ENCODE measurements around the gene TBATA. TPM values are rescaled to one million over a fixed set of nuclear protein-coding genes. Genes with fewer than 3 reads are reported as not detected.

Gene TBATA
- total RNA-seq, 1 donor from 2014 or later, result not detected

GRCh38 chr10:70742537-70743429, 42.4 kb downstream of the TBATA start:
- Mint-ChIP-seq H3K4me3 (ENCODE audit: unreplicated experiment) (no peak overlapping the region), H3K9me3 (ENCODE audit: unreplicated experiment) (peaks cover 4% of the 10 kb centered on the region), H3K27me3 (ENCODE audit: unreplicated experiment) (peaks cover 4% of the 10 kb centered on the region), H3K36me3 (ENCODE audit: unreplicated experiment) (peaks cover 16% of the 10 kb centered on the region), H3K4me1 (ENCODE audit: low read depth, unreplicated experiment) (peaks cover 8% of the 10 kb centered on the region), H3K27ac (ENCODE audit: unreplicated experiment) (no peak overlapping the region)
- no peak for DNase-seq
- TF ChIP-seq CTCF (IDR thresholded peaks at IDR 0.05; ENCODE audit: partially characterized antibody, unreplicated experiment), result no peak

GRCh38 chr10:70740406-70741288, 44.5 kb downstream of the TBATA start:
- Mint-ChIP-seq H3K4me3 (ENCODE audit: unreplicated experiment) (no peak overlapping the region), H3K27ac (ENCODE audit: unreplicated experiment) (no peak overlapping the region), H3K27me3 (ENCODE audit: unreplicated experiment) (peaks cover 9% of the 10 kb centered on the region), H3K4me1 (ENCODE audit: low read depth, unreplicated experiment) (peaks cover 4% of the 10 kb centered on the region), H3K36me3 (ENCODE audit: unreplicated experiment) (peaks cover 9% of the 10 kb centered on the region), H3K9me3 (ENCODE audit: unreplicated experiment) (no peaks in the 10 kb centered on the region)
- no peak for TF ChIP-seq CTCF (IDR thresholded peaks at IDR 0.05; ENCODE audit: partially characterized antibody, unreplicated experiment)
- no peak for DNase-seq

DNA sequence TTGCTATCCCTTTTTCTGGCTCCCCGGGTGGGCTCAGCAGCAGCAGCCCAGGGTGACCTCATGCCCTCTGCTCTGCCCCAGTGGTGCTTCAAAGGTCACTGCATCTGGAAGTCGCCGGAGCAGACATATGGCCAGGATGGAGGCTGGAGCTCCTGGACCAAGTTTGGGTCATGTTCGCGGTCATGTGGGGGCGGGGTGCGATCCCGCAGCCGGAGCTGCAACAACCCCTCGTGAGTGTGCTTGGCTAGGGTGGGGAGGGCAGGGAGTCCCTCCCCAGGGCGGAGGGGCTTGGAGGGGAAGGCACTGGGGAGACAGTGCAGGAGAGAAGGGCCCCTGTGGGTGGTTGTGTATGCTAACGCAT, 46.4 kb downstream of the TBATA start:
- Mint-ChIP-seq H3K36me3 (ENCODE audit: unreplicated experiment) (no peaks in the 10 kb centered on the region), H3K27me3 (ENCODE audit: unreplicated experiment) (peaks cover 9% of the 10 kb centered on the region), H3K9me3 (ENCODE audit: unreplicated experiment) (no peaks in the 10 kb centered on the region), H3K4me1 (ENCODE audit: low read depth, unreplicated experiment) (peaks cover 6% of the 10 kb centered on the region), H3K4me3 (ENCODE audit: unreplicated experiment) (no peak overlapping the region), H3K27ac (ENCODE audit: unreplicated experiment) (no peak overlapping the region)
- no peak for DNase-seq
- TF ChIP-seq CTCF (IDR thresholded peaks at IDR 0.05; ENCODE audit: partially characterized antibody, unreplicated experiment), result no peak

DNA sequence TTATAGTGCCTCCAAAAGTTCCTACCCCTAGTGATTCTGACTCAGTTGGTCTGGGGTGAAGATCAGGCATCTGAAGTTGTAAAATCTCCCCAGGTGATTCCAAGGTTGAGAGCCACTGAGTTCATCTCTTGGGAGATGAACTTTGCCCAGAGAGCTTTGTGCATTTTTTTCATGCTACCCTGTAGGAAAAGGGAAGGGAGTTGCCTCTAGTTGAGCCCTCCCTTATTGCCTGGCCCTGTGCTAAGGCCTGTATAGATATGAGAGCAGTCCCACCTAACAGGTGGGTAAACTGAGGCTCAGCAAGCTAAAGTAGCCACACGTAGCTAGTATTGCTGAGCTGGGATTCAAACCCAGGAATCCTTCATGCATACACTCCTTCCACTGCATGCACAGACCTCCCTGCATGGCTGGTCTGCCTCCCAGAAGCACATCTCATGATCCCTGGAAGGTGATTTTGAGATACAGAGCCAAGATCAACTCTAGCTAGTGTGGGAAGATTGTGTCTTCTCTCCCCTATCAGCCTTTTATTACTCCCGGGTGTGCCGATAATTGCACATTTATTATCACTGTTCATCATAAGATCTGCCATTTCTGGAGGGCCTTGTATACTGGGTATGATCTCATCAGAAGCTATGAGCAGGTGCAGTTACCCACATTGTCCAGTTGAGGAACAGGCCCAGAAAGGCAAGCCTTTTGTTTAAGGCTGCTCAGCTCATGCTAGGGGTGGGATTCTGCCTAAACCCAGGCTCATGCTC, 47.0 kb downstream of the TBATA start:
- H3K4me1 Mint-ChIP-seq (ENCODE audit: low read depth, unreplicated experiment), result peaks cover 6% of the 10 kb centered on the region
- H3K36me3 Mint-ChIP-seq (ENCODE audit: unreplicated experiment), result no peaks in the 10 kb centered on the region
- H3K27ac Mint-ChIP-seq (ENCODE audit: unreplicated experiment), result no peak overlapping the region
- no peak overlapping the region for H3K4me3 Mint-ChIP-seq (ENCODE audit: unreplicated experiment)
- DNase-seq, result no peak
- no peak for TF ChIP-seq CTCF (IDR thresholded peaks at IDR 0.05; ENCODE audit: partially characterized antibody, unreplicated experiment)
- peaks cover 12% of the 10 kb centered on the region for H3K27me3 Mint-ChIP-seq (ENCODE audit: unreplicated experiment)
- H3K9me3 Mint-ChIP-seq (ENCODE audit: unreplicated experiment), result no peaks in the 10 kb centered on the region
